Uterus (tissue), 2 donors: Measurements from ENCODE around the gene DAB2IP.

Source experiments
- CTCF ChIP-seq, 4 experiments: fragments of 200-600 bp in 2 of 4; fragments of 450-650 bp in 2 of 4; sonication (generic) in 2 of 4; IDR thresholded peaks; one replicate each; pipeline ENCODE4 v1.5.1; 2016 to 2019; ENCODE audit warnings: antibody characterized with exemption in 4 of 4, mild to moderate bottlenecking in 2 of 4, moderate library complexity in 1 of 4
- POLR2A ChIP-seq, 2 donors: fragments of 450-650 bp; IDR thresholded peaks; one replicate each; pipeline ENCODE4 v1.6.1; 2016; ENCODE audit warnings: antibody characterized with exemption in 2 of 2, mild to moderate bottlenecking in 1 of 2, moderate library complexity in 1 of 2

- TF ChIP-seq POLR2A (IDR thresholded peaks at IDR 0.05), result no peak
- TF ChIP-seq CTCF (IDR thresholded peaks at IDR 0.05), result no peak
Measured at GRCh38 chr9:121622387-121623203, 28.8 kb upstream of the DAB2IP start.
